Measurements from ENCODE around the gene GPATCH4.
"Not testable (repeated sequence)": the region's sequence is repeated elsewhere in the genome, so short reads cannot be mapped to it uniquely, and the experiment has no call there.

GPATCH4 gene

DNA sequence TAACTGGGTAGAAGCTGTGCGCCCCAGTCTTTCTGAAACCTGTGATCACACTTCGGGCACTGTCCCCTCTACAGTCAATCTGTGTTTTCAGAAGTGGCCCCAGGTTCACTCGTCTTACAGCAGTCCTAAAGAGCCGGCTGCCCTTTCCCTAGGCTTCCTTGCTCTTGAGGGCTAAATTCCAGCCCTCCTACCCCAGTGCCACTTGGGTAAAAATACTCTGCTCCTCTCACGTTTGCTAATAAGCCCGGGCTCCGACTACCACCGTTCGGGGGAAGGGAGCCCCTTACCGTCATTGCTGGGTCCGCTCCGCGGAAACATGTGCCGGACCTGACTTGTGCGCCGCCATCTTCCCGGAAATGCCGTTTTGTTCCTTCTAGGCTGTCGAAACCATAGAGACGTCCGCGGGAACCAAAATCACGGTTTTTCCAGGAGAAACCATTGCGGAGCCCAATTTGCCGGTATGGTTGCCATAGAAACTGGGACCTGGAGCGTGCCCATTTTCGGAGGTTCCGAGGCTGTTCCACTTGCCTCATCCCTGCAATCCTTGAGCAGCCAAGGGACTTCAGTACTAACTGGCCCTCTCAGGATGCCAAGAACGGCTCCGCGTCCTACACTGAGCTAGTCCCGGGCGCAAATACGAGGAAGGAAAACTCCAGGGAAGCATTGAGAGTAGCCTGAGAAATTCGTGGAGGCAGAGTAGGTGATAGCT, at the start of gene GPATCH4:
Gene GPATCH4, minus strand, starts transcription at position 358 of the 709 bp plus-strand sequence.
- peak; percentile 57 to 72 for DNase-seq

DNA sequence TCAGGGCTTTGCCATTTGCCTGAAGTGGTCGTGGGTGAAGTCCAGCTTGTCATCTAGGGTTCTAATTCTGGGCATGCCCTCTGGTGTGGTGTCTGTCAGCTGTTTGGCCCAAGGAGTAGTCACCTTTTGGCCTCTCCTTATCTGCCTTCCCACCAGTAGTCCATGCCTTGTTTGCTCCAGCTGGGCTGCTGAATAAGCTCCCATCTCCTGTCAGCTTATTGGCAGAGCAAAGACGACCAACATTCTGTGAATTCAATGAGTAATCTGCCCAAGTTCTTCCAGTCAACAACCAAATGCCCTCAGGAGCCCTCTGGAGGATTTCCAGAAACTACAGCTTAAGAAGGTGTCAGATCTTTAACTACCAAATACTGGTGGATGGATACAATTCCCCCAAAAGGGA, 47.7 kb upstream of the GPATCH4 start:
- no peak for DNase-seq

DNA sequence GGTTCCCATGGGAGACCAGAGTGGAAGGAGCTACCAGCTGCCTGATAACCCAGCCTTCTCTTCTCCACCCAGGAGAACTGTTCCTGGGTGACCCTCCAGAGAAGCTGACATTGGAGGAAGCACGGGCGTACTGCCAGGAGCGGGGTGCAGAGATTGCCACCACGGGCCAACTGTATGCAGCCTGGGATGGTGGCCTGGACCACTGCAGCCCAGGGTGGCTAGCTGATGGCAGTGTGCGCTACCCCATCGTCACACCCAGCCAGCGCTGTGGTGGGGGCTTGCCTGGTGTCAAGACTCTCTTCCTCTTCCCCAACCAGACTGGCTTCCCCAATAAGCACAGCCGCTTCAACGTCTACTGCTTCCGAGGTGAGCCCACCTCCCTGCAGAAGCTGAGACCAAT, 47.2 kb upstream of the GPATCH4 start:
- no peak for DNase-seq

DNA sequence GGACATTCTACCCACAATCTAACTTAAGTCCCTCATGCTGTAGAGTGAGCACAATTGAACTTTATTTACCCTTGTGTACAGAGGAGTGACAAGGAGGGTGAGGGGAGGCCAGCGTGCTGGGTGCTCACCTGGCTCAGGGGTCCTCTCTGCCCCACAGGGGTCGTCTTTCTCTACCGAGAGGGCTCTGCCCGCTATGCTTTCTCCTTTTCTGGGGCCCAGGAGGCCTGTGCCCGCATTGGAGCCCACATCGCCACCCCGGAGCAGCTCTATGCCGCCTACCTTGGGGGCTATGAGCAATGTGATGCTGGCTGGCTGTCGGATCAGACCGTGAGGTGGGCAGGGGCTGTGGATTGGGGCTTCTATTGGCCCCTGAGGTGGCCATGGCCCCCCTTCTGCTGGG, 46.1 kb upstream of the GPATCH4 start:
- no peak for DNase-seq

DNA sequence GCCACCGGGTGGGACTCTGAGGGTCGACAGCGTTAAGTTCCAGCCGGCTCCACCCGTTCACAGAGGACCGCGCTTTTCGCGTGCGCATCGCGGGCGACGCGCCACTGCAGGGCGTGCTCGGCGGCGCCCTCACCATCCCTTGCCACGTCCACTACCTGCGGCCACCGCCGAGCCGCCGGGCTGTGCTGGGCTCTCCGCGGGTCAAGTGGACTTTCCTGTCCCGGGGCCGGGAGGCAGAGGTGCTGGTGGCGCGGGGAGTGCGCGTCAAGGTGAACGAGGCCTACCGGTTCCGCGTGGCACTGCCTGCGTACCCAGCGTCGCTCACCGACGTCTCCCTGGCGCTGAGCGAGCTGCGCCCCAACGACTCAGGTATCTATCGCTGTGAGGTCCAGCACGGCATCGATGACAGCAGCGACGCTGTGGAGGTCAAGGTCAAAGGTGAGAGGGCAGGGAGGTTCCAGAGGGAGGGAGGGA, 45.5 kb upstream of the GPATCH4 start:
- no peak for DNase-seq

DNA sequence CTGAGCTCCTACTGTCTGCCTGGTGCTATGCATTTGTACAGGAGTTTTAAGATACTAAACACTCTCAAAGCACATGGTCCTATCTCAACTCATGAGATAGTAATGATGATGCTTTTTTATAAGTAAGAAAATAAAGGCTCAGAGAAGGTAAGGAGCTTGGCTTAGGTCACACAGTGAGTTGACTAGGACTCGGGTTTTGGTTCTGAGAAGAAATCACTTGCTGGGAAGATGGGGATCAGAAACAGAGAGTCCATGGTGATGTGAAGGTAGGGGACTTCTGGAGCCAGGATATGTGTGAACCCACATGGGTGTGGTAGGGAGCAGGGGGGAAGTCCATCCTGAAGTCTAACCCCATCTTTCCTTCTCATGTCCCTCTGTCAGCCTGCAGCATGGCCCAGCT, 44.4 kb upstream of the GPATCH4 start:
- no peak for DNase-seq

DNA sequence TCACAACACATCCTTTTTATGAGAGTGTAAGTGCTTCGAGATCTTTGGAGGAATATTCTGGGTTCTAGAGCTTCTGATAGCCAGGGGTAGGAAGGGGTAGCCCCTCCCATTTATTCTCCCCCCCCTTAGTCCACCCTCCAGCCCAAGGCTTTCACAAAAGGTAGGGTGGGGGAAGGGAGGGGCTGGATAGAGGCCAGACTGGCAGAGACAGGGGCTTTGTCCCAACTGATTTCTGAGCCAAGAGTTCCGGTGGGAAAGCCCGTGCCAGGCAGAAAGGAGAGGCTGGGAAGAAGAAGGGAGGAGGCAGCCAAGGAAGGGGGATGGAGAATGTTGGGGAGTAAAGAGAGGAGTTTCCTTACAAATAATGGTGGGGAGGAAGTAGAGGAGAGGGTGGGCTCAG, 43.8 kb upstream of the GPATCH4 start:
- DNase-seq, result no peak

DNA sequence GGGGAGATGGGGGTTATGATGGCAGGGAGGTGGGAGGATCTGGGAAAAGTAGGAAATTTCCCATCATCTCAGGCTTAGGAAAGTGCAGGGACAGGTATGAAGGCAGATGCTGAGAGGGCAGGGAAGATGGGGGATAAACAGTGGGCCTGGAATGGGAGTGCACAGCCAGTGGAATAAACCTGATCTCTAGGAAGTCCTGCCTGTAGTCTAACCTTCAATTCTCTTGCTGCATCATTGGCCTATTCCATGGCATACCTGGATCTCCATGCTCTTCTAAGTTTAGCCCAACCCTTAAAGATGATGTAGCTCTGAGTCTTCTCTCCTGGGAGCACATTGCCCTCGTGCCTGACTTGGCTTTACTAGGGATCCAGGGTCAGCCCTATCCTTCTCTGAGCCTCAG, 43.4 kb upstream of the GPATCH4 start:
- no peak for DNase-seq

DNA sequence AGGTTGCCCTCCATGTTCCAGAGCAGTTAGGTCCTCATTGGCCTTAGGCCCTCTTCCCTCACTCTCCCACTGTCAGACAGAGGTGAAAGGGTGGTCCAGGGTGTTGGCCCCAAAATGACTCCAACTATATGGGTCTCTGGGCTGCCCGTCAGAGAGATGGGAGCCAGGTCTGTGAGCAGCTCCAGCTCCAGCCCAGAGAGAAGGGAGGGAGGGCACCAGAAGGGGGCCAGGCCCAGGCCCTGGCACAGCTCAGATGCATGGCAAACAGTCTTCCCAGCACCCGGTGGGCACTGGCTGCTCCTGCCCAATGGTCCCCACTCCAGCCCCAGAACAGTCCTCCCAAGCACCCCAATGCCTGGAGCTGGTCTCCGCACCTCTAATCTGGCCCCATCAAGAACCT, 42.9 kb upstream of the GPATCH4 start:
- DNase-seq, result no peak

DNA sequence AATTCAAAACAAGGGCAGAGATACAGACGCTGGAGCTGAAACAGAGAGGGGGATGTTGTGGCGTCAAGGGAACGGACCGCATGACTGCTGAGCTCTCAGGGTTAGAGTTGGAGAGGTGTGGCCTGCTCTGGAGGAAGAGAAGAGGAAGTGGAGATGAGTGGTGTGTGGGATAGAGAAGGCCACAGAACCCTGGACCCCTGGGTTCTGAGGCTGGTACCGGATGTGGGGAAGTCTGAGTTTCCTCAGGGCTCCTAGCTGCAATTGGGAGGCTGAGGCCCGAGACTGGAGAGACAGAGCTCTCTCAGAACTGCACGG, 42.5 kb upstream of the GPATCH4 start:
- no peak for DNase-seq

DNA sequence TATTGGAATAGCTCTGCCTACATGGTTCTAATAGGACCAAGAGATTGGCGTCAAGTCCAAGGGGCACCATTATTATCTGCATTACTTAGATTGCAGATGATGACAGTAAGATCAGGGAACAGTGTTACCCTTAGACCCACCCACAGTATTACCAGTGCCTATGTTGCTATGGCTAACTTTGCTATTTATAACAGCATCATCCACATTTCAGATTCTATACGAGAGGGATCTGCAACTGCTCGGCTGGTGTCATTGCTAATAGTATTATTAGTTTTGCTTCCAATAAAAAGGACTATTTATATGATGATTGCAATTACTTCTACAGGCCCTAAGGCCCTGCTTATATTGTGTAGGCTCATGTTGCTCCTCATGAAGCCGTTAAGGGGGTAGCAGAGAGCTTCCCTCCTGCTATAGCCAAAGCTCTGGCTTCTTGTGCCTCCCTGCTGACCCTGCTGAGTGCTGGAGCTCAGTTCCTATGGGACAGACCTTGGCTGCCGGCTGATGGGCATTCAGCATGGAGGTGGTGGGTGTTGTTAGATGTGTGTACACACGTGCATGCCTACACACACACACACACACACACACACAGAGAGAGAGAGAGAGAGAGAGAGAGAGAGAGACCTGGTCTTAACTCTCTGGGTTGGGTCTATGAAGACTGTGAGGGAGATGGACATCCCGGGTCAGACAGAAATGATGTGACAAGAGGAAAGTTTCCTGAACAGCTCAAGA, 41.9 kb upstream of the GPATCH4 start:
- no peak for DNase-seq

DNA sequence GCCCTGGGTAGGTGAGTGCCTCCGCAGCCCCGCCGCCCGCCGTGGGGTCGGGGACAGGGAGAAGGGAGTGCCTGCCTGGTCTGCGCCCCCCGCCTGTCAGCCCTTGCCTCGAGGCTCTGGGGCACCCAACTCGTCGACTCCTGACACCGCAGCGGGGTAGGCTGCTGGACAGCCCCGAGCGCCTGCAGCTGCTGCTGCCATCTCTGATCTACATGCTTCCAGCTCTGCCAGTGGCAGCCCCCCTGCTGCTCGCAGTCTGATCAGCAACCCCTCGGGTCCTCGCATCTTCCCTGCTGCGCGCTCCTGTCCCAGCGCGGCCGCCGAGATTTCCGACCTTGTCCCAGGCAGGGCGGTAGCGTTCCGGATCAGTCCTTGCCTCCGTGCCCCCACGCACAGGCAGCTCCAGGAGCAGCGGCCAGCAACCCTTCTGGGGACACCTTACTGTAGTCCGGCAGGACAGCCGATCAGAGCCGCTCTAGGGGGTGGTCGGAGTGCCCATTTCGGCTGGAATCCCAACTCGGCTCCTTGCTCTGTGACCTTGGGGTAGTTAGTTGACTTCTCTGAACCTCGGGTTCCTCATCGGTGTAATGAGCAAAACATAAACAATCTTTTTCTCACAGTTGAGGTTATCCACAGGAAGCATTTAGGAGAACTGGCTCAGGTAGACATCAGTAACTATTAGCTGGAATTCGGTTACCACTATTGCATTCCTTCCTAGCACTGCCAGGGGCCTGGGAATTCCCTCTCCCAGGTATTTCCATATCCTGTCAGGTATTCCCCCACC, 41.2 kb upstream of the GPATCH4 start:
- DNase-seq, result no peak

DNA sequence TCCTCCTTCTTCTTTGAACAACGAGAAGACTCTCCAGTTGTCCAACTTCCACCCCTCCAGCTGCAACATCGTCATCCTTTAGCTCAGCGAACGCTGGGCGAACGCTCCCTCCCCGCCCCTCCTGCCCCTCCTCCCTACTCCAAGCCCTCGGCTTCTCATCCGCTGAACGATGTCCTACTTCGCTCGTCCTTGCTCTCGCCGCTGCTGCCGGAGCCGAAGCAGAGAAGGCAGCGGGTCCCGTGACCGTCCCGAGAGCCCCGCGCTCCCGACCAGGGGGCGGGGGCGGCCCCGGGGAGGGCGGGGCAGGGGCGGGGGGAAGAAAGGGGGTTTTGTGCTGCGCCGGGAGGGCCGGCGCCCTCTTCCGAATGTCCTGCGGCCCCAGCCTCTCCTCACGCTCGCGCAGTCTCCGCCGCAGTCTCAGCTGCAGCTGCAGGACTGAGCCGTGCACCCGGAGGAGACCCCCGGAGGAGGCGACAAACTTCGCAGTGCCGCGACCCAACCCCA, 40.5 kb upstream of the GPATCH4 start, which contains the start of gene BCAN:
Gene BCAN, plus strand, starts transcription at position 357 of the 504 bp plus-strand sequence. CDS start 3,938 bp downstream, outside the sequence.
- DNase-seq, result no peak

DNA sequence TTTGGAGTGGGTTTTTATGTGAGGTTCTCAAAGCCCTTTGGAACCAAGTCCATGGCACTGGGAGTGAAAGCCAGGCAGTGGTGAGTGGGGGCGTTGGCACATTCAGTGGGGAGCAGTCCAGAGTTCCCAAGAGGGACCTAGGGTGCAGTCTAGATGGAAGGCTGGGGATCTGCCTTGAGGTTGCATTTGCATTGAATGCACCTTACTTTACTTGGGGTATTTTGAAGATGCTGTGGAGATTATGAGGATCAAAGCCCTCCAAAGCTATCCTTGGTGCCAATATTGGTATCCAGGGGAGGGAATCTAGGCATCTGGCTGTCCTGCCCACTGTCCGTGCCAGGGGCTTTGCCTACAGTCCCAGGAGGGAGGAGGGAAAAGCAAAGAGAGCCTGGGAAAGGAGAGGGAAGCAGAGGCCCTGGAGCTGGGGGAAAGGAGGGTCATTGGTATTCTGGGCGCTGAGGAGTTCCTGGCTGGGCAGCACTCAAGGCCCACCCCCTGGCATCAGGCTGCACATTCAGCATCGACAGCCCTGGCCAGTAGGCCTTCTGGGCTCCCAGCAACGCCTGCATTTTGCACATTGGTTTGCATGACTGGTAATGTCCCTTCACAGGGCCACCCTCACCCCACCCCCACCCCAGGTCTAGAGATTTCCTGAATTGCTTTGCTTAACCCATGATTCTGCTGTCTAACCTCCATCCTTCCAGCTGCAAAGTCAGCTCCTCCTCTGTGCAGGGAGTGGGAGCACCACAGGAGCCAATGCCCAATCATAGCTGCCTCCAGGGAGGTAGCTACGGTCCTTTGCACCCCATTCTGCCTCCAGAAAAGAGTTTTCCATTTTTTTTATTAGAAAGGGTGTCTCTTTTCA, 39.8 kb upstream of the GPATCH4 start:
- DNase-seq, result peak in 1 of 2 experiments; percentile 19

DNA sequence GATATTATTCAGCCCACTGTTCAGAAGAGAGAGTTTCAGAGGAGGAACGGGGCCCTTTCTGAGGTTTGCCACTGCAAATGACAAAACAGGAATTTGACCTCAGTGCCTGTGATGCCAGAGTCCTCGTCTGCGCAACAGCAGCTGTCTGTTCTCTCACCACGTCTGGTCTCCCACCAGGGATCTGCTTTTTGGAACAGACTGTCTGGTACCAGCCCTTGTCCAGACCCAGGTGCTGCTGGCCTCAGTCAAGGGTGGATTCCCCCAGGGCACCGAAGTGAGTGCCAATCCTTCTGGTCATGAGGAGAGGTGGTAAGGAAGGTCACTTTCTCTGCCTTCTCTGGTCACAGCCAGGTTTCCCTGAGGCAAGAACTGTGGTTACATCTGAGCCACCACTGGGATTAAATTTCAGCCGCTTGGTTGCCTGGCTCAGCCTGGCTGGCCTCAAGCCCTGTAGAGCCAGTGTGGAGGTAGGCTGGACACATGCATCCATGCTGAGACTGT, 38.4 kb upstream of the GPATCH4 start:
- DNase-seq, result peak in 1 of 2 experiments; percentile 46

DNA sequence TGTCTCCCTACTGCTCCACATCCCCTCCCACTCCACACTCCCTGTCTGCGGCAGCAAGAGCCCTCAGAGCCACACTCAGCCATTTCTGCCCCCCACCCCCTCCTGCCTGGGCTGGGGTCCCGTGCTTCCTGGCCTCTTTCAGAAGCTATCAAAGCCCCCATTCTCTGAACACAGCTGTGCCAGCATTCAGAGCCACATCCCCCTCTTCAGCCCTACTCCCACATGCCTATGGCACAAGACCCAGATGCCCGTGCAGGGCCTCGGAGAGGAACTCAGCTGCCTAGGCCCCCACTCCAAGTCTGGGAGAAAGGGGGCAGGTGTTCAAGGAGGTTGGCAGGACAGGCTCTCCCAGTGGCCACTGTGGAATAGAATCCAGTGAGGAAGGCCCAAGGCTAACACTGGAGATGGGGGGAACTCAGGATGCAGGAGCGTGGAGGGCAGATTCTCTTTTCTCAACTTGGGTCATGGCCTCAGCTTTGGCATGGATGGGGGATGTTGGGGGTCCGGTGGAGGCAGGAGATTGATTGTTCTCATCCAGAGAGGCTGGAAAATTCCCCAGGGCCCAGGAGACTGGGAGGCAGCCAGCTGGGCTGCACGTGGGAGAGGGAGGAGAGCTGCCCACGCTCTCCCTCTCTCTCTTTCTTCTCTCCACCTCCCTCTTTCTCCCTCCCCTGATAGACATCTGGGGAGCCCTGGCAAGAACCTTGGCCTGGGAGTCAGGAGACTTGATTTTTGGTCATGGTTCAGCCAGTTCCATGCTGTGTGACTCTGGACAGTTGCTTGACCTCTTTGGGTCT, 37.1 kb upstream of the GPATCH4 start:
- DNase-seq, result no peak

DNA sequence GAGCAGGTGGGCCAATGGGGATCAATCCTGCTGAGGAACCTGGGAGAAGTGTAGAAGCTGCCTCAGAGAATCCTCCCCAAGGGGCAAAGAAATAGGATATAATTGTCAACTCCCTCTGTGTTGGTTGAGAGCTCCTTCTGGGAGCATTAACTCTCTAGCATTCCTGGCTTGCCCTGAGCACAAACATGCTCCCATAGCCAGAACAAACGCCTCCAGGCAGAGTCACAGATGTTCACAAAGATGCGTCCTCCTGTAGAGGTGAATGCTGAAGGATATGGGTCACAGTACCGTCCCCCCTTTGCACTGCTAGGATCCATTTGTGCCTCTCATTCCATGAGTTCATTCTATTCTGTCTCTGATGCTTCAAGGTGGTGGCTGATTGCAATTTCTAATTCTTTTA, 31.1 kb upstream of the GPATCH4 start:
- DNase-seq, result no peak

DNA sequence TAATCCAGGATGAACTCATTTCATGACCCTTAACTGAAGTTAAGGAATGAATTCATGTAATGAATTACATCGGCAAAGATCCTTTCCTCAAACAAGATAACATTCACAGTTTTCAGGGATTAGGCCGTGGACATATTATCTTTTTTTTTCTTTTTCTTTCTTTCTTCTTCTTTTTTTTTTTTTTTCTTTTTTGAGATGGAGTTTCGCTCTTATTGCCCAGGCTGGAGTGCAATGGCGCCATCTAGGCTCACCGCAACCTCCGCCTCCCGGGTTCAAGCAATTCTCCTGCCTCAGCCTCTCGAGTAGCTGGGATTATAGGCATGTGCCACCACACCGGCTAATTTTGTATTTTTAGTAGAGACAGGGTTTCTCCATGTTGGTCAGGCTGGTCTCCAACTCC, 29.9 kb upstream of the GPATCH4 start:
- not testable (repeated sequence) for DNase-seq

DNA sequence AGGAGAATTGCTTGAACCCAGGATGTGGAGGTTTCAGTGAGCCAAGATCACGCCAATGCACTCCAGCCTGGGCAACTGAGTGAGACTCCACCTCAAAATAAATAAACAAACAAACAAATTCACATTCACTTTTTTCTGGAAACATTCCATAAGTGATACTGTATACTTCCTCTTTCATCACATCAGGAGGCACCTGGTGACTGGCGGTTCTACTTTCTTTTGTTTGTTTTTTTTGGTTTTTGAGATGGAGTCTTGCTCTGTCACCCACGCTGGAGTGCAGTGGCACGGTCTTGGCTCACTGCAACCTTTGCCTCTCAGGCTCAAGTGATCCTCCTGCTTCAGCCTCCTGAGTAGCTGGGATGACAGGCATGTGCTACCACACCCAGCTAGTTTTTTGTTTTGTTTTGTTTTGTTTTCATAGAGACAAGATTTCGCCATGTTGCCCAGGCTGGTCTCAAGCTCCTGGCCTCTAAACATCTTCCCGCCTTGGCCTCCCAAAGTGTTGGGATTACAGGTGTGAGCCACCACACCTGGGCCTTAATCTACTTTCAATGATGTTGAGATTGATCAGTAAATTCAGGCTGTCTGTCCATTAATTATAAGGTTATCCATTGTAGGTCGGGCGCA, 28.7 kb upstream of the GPATCH4 start:
- DNase-seq, result no peak

DNA sequence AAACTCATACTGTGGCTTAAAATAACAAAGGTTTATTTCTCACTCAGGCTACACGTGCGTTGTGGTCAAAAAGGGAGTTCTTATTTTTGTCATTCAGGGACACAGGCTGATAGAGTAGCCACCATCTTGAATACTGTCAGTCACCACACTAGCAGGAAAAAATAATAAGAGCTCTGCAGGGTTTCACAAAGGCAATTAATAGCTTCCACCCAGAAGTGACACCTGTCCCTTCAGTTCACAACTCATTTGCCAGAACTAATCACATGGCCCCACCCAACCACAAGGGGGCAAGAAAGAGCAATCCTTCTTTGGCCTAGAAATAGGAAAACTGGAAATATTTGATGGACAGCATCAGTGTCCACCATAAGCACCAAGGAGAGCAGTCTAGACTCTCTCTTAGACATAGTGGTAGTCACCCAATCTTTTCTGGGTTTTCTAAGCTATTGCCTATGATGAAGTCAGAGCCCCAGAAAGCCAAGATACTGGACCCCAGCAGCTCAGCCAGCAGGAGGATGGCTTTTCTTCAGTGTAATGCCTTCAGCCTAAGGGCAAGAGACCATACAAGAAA, 26.1 kb upstream of the GPATCH4 start:
- peak; percentile 10 to 33 for DNase-seq

DNA sequence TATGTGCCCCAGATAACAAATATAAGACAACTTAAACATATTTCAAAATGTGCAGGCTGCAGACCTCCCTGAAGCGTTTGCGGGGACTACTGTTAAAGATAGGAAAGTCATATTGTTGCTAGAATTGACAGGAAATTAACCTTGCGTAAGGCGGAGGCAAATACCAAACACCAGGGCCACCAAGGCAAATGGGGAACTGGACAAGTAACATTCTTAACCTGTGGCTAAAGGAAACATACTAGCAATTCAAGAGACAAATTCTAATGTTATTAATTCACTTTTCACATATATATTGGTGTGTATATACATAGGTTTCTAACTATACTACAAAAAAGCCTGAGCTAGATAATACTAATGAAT, 24.8 kb upstream of the GPATCH4 start:
- no peak for DNase-seq
